ENCODE data around the gene HVCN1.

Gene HVCN1

GRCh38 chr12:110639336-110640141 lies 49.4 kb downstream of the HVCN1 start:
- no peak for TF ChIP-seq CTCF (IDR thresholded peaks at IDR 0.05; ENCODE audit: low read depth, low read length)
- H3K4me3 ChIP-seq (replicated peaks in 1 of 2; ENCODE audit: low read depth in 2 of 2, low read length in 2 of 2): no peak overlapping the region
- peak; percentile 51 to 80 for DNase-seq (ENCODE audit: low read depth in 2 of 2)

- no peak for DNase-seq (ENCODE audit: low read depth in 2 of 2)
- no peak overlapping the region for H3K4me3 ChIP-seq (replicated peaks in 1 of 2; ENCODE audit: low read depth in 2 of 2, low read length in 2 of 2)
- TF ChIP-seq CTCF (IDR thresholded peaks at IDR 0.05; ENCODE audit: low read depth, low read length): no peak
Observed at GRCh38 chr12:110638796-110639195, 50.1 kb downstream of the HVCN1 start.

- no peak for DNase-seq (ENCODE audit: low read depth in 2 of 2)
- TF ChIP-seq CTCF (IDR thresholded peaks at IDR 0.05; ENCODE audit: low read depth, low read length): no peak
- no peak overlapping the region for H3K4me3 ChIP-seq (replicated peaks in 1 of 2; ENCODE audit: low read depth in 2 of 2, low read length in 2 of 2)
Observed at GRCh38 chr12:110637869-110638441, 51.0 kb downstream of the HVCN1 start.

- DNase-seq (ENCODE audit: low read depth in 2 of 2): no peak
Observed at GRCh38 chr12:110636516-110636915, 52.4 kb downstream of the HVCN1 start.

GRCh38 chr12:110635055-110635454 lies 53.9 kb downstream of the HVCN1 start:
- no peak for DNase-seq (ENCODE audit: low read depth in 2 of 2)
- no peak overlapping the region for H3K4me3 ChIP-seq (replicated peaks in 1 of 2; ENCODE audit: low read depth in 2 of 2, low read length in 2 of 2)
- TF ChIP-seq CTCF (IDR thresholded peaks at IDR 0.05; ENCODE audit: low read depth, low read length): no peak

More at GRCh38 chr12:110636516-110636915, 52.4 kb downstream of the HVCN1 start:
- H3K4me3 ChIP-seq (replicated peaks in 1 of 2; ENCODE audit: low read depth in 2 of 2, low read length in 2 of 2): no peak overlapping the region
- no peak for TF ChIP-seq CTCF (IDR thresholded peaks at IDR 0.05; ENCODE audit: low read depth, low read length)

GRCh38 chr12:110627500-110628195 lies 61.3 kb downstream of the HVCN1 start:
- no peak for DNase-seq (ENCODE audit: low read depth in 2 of 2)
- no peak overlapping the region for H3K4me3 ChIP-seq (replicated peaks in 1 of 2; ENCODE audit: low read depth in 2 of 2, low read length in 2 of 2)
- no peak for TF ChIP-seq CTCF (IDR thresholded peaks at IDR 0.05; ENCODE audit: low read depth, low read length)

Data from cardiac fibroblast (primary cell).